SK-N-SH treated with all-trans-retinoic acid at 6 μM for 48 hours (cell line): Measurements from ENCODE around the gene OSBPL2.

Source experiments
- ARNTL ChIP-seq: fragments of 450-650 bp; formaldehyde crosslinking; IDR thresholded peaks from 2 replicates; pipeline ENCODE4 v1.5.0; 2020; ENCODE audit warnings: low read depth, mild to moderate bottlenecking, moderate library complexity, borderline replicate concordance
- ESRRG ChIP-seq: fragments of 250-450 bp; sonication (Bioruptor Pico); IDR thresholded peaks from 2 replicates; pipeline ENCODE4 v1.6.1; 2021; ENCODE audit warnings: mild to moderate bottlenecking
- SNAI2 ChIP-seq: fragments of 250-450 bp; sonication (Bioruptor Pico); IDR thresholded peaks from 2 replicates; pipeline ENCODE4 v1.5.0; 2020; ENCODE audit warnings: mild to moderate bottlenecking, moderate library complexity
- ZFP30 ChIP-seq: fragments of 450-650 bp; formaldehyde crosslinking; IDR thresholded peaks from 2 replicates; pipeline ENCODE4 v1.5.0; 2022; ENCODE audit warnings: mild to moderate bottlenecking, moderate library complexity
- ZNF70 ChIP-seq: fragments of 450-650 bp; formaldehyde crosslinking; IDR thresholded peaks from 2 replicates; pipeline ENCODE4 v1.5.0; 2020; ENCODE audit warnings: mild to moderate bottlenecking, moderate library complexity
- TF ChIP-seq, protein P1 (sequence below): fragments of 250-450 bp; sonication (Bioruptor Pico); IDR thresholded peaks from 2 replicates; pipeline ENCODE4 v1.8.0; 2020; ENCODE audit warnings: mild to moderate bottlenecking, moderate library complexity, borderline replicate concordance

- TF ChIP-seq, protein P1, sequence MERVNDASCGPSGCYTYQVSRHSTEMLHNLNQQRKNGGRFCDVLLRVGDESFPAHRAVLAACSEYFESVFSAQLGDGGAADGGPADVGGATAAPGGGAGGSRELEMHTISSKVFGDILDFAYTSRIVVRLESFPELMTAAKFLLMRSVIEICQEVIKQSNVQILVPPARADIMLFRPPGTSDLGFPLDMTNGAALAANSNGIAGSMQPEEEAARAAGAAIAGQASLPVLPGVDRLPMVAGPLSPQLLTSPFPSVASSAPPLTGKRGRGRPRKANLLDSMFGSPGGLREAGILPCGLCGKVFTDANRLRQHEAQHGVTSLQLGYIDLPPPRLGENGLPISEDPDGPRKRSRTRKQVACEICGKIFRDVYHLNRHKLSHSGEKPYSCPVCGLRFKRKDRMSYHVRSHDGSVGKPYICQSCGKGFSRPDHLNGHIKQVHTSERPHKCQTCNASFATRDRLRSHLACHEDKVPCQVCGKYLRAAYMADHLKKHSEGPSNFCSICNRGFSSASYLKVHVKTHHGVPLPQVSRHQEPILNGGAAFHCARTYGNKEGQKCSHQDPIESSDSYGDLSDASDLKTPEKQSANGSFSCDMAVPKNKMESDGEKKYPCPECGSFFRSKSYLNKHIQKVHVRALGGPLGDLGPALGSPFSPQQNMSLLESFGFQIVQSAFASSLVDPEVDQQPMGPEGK (CRISPR knock-in tag): no peak
- TF ChIP-seq ZNF70 (no peak), SNAI2 (CRISPR knock-in tag) (no peak), ZFP30 (no peak), ESRRG (CRISPR knock-in tag) (no peak), ARNTL (no peak)
Observed at GRCh38 chr20:62323146-62323979, 85.0 kb downstream of the OSBPL2 start.
